NCI-H446 (cell line): ENCODE results near the gene TTLL8.

Experiments used
- DNase-seq, 2 experiments: peaks; one replicate each; lab custom pipeline; 2025; lab: John Stamatoyannopoulos, UW

The TTLL8 gene

DNA sequence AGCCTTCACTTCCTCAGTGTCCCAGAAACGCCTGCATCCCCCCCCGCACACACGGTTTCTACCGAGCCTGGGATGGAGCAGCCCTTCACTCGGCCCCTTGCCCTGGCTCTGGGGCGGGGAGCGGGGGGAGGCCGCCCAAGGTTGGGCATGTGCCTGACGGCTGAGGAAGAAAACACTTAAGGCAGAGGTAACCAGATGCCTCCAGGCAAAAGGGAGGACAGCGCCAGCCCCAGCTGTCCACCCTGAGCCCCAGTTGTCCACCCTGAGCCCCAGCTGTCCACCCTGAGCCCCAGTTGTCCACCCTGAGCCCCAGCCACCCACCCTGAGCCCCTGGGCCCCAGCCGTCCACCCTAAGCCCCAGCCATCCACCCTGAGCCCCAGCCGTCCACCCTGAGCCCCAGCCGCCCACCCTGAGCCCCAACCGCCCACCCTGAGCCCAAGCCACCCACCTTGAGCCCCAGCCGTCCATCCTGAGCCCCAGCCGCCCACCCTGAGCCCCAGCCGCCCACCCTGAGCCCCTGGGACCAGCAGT, 3.8 kb upstream of the TTLL8 start:
- no peak for DNase-seq

GRCh38 chr22:50061141-50061823, 3.2 kb upstream of the TTLL8 start:
- no peak for DNase-seq

- no peak for DNase-seq
These were observed 2.5 kb upstream of the TTLL8 start for GRCh38 chr22:50060441-50061140.

DNA sequence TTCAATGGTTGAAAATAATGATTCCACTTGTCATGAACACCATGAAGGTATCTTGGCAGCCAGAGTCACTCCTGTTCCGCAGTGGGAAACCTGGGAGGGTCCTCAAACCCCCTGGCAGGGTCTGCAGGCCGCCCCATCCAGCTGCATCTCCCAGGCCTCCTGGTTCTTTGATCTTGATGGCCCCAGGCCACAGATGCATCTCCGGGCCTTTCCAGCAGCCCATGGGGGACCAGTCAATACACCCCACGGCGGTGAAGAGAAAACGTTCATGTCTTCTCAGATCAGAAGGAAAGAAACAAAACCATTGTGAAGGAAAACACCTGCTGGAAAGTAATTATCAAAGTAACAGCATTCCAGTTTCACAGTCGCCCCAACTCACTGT, 1.8 kb upstream of the TTLL8 start:
- no peak for DNase-seq

- no peak for DNase-seq
These were observed 1.1 kb upstream of the TTLL8 start for GRCh38 chr22:50058906-50059880.

- DNase-seq, result no peak
These were observed 629 bp downstream of the TTLL8 start for GRCh38 chr22:50057278-50058060.

DNA sequence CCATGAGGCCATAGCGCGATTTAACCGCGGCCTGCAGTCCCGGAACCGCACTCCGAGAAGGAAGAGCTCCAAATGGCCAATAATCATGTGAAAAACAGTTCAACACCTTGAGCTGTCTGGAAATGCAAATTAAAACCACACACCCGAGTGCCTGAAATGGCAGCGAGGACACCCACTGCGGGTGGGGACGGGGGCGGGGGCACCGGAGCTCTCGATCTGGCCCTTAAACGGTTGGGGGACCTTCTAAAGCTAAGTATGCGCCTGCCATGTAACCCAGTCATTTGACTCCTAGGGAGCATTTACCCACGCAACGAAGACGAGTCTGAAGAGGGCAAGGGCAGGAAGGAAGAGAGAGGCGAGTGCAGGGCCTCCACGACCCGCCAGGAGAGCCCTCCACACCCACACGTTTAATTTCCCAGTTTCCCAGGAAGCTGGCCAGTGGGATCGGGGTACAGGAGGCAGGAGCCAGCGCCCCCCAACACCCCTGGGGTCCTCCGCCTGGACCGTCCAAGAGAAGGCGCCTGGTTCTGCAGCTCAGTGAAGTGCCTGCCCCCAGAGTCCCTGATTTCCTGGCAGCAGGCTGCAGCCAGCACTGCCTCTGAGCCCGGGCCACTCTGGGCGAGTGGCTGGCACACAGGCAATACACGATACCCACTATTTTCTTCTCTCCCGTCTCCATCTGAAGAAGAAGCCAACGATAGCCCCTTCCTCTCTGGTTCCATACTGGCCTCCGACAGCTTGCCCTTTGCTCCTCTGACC, 1.7 kb downstream of the TTLL8 start:
- DNase-seq, result no peak

DNA sequence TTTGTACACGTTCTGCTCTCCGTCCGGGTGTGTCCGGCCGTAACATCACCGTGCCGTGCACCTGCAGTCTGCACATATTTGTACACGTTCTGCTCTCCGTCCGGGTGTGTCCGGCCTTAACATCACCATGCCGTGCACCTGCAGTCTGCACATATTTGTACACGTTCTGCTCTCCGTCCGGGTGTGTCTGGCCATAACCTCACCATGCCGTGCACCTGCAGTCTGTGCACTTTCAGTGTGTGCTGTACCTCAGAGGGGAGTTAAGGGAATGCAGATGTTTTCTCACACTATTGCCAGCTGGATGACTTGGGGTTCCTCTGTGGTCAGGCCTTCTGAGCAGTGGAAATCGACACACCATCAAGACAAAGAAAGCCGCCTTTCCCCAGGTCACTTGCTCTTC, 4.2 kb downstream of the TTLL8 start:
- no peak for DNase-seq

DNA sequence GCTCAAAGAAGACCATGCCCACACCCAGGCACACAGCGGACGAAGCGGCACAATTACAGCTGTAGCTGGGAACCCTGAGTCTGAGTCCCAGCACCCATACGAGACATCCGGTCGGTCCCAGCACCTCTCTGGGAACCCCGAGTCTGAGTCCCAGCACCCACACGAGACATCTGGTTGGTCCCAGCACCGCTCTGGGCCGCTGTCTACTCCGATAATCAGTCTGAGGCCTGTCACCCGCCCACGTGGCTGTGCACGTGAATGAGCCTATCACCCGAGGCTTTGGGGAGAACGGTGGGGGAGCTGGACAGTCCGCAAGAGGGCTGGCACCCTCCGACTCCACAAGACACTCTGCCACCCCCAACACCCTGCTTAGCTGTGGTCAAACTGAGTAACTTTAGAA, 6.2 kb downstream of the TTLL8 start:
- no peak for DNase-seq

DNA sequence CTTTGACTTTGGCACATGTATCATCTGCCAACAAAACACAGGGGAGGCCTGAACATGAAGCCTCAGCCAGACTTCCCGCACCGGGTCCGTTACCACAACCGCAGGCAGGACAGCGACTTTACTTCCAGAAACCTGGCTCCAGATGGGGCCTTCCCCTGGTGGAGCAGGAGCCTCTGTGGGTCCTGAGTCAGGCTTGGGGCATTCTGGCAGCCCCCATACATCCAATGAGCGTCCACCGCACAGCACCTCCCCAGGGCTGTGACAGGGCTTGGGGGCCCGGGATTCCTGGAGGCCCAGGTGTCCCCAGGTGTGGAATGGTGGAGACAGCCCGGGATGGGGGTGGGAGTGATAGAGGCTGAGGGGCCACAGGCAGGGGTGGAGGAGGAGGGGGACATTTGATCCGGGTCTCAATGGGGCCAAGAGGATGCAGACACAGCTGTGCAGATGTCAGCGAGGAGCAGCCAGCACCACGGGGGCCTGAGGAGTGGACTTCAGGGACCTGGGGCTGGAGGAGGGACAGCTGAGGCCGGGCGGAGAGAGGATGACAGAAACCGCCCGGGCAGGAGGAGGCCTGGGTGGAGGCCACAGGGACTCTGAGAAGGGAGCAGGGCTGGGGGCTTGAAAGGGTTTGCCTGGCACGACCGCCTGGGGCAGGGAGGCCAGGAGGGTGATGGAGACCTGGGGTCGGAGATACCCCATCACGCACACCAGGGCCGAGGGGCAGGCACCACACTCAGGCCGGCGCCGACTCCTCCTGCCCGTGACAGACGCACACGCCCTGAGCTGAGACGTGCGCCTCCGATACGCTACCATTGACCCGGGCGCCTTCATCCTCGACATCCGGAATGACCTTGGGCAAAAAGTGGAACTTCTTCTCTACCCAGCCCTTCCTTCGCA, 8.6 kb downstream of the TTLL8 start:
- no peak for DNase-seq

DNA sequence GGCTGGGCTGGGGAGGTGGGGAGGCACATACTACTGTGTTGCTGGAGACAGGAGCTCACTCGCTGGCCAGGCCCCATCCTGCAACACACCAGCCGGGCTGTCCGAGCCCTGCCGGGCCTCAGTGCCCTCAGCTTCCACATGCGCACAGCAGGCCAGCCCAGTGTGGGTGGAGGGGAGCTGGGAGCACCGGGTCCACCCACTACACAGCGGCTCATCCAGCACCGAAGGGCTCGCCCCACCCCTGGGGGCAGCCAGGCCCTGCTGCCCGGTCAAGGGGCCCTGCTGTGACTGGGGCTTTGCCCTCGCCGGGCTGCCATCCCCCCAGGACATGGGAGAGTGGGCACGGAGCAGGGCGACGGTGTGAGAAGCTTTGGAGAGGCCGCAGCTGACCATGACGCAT, 9.3 kb downstream of the TTLL8 start:
- no peak for DNase-seq

- DNase-seq, result no peak
These were observed 9.9 kb downstream of the TTLL8 start for GRCh38 chr22:50048061-50048765.

DNA sequence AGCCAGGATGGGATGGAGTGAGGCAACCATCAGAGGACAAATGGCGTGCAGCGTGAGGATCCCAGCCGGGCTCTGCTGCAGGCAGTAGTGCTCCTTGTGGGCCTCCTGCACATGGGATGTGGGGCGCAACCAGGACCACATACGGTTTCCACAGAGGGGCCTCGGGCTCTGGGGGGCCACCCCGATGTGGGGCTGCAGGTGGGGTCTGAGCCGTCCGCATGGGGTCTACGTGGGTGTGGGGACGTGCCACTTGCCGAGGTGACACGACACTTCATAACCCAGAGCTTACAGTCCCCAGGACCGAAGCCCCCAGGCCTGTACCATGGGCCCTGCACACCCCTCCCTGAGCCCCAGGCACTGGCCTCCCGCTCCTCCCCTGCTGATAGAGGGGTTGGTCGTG, 10.8 kb downstream of the TTLL8 start:
- DNase-seq, result no peak

- DNase-seq, result no peak
These were observed 11.4 kb downstream of the TTLL8 start for GRCh38 chr22:50046481-50047245.

DNA sequence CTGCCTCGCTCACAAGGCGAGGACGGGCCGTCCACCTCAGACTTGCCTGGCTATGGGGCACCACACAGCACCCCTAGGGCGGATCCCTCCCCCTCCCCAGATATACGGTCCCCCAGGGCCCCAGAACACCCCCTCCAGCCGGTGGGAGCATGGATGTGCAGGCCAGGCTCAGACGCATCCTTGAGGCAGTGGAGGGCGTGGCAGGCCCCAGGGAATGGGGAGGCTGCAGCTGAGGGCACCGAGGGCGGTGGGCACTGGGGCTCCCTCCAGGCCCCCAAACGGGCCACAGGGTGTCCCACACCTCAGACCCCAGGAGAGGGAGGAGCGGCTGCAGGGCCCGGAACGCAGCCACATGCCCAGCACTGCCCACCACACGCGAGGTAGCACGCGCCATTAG, 12.1 kb downstream of the TTLL8 start:
- DNase-seq, result no peak

DNA sequence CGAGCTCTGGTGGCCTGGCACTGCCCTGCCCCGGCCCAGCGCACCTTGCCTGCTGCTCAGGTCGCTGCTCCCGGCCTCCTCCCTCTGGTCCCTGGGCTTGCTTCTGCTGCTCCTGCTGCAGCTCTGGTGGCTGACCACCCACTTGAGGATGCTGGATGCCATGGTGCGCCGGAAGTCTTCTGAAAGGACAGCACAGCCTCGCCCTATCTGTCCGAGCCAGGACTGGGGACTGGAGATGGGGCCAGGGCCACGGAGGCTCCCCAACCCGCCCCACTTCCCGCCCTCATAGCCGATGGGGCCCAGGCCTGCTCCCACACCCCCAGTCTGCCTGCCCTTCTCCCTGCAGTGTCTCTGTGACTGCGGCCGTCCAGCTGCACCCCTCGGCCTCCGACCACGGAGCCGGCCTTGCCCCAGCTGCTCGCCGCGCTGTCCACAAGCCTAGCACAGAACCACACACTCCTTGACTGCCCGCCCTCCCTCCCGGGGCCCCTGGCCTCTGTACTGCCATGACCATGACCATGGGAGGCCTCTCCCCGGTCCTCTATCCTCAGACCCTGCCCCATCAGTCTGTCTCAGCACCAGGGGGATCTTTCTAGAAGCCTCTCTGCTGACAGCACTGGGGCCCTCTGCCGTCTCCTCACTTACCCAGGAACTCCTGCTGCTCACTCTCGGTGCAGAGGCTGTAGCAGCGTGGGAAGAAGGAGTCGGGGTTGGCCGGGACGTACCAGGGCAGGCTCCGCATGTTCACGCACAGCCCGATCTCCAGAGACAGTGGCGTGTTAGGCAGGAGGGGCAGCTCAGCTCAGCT, 12.7 kb downstream of the TTLL8 start:
- no peak for DNase-seq

GRCh38 chr22:50044485-50045118, 13.5 kb downstream of the TTLL8 start:
- no peak for DNase-seq
